HG02588 (cell line): ENCODE data around the gene ATG9B.

ENCODE experiments used
- ATAC-seq: cut with Tn5 transposase; IDR thresholded peaks from one replicate; pipeline ENCODE4 v1.9.1; 2021; ENCODE audit warnings: mild to moderate bottlenecking, moderate library complexity; ENCODE audit not compliant: unreplicated experiment

ATG9B gene, protein sequence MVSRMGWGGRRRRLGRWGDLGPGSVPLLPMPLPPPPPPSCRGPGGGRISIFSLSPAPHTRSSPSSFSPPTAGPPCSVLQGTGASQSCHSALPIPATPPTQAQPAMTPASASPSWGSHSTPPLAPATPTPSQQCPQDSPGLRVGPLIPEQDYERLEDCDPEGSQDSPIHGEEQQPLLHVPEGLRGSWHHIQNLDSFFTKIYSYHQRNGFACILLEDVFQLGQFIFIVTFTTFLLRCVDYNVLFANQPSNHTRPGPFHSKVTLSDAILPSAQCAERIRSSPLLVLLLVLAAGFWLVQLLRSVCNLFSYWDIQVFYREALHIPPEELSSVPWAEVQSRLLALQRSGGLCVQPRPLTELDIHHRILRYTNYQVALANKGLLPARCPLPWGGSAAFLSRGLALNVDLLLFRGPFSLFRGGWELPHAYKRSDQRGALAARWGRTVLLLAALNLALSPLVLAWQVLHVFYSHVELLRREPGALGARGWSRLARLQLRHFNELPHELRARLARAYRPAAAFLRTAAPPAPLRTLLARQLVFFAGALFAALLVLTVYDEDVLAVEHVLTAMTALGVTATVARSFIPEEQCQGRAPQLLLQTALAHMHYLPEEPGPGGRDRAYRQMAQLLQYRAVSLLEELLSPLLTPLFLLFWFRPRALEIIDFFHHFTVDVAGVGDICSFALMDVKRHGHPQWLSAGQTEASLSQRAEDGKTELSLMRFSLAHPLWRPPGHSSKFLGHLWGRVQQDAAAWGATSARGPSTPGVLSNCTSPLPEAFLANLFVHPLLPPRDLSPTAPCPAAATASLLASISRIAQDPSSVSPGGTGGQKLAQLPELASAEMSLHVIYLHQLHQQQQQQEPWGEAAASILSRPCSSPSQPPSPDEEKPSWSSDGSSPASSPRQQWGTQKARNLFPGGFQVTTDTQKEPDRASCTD

DNA sequence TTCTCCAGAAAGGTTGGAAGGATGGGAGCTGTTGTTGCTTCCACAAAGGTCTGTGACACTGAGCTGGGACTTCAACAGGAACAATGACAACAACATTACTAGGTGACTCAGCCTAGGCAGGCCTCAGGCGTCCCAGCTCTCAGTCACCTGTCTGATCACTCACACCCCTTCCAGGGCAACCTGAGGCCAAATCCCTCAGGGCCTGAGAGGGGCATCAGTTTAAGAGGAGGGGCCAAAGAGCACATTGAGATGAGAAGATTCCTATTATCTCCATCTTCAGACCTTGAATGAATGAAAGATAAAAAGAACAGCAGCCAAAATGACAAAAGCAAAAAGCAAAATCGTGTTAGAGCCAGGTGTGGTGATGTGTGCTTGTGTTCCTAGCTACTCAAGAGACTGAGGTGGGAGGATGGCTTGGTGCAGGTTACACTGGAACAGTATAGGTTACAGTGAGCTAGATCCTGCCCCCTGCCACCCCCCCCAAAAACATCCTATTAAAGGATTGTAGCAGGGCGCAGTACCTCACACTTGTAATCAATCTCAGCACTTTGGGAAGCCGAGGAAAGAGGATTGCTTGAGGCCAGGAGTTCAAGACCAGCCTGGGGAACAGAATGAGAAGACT is at the start of gene ATG9B:
TSS of gene ATG9B (minus strand) at position 60 of the 622 bp plus-strand sequence. CDS start 71 bp downstream, outside the sequence.
- no peak for ATAC-seq

DNA sequence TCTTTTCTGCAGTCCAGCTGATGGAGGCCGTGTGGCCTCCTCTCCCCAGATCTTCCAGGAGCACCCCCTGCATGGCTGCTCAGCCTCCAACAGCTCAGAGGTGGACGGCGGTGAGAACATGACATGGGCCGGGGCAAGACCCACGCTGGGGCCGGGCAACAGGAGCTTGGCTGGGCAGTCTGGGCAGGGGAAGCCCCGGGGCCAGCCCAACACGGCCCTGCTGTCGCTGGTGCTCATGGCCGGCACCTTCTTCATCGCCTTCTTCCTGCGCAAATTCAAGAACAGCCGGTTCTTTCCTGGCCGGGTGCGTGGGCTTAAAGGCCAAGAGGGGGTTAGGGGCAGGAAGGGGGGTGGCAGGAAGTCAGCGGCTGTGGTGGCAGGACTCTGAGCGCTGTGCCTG is 49.7 kb upstream of the ATG9B start:
- ATAC-seq = no peak

DNA sequence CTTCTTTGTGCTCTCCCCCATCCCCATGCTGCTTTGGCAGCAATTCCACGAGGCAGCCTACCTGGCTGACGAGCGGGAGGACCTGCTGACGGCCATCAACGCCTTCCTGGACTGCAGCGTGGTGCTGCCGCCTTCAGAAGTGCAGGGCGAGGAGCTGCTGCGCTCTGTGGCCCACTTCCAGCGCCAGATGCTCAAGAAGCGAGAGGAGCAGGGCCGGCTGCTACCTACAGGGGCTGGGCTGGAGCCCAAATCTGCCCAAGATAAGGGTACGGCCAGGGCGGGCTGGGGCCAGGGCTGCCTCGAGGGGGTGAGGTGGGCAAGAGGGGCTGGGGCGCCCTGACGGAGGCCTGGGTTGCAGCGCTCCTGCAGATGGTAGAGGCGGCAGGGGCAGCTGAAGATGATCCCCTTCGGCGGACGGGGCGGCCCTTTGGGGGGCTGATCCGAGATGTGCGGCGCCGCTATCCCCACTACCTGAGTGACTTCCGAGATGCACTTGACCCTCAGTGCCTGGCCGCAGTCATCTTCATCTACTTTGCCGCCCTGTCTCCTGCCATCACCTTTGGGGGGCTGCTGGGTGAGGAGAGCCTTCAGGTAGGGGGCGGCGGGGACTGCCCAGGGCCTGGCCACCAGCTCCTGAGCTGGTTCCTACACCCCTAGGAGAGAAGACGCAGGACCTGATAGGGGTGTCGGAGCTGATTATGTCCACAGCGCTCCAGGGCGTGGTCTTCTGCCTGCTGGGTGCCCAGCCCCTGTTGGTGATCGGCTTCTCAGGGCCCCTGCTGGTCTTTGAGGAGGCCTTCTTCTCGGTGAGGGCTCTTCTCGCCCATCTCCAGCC is 47.0 kb upstream of the ATG9B start:
- no peak for ATAC-seq

DNA sequence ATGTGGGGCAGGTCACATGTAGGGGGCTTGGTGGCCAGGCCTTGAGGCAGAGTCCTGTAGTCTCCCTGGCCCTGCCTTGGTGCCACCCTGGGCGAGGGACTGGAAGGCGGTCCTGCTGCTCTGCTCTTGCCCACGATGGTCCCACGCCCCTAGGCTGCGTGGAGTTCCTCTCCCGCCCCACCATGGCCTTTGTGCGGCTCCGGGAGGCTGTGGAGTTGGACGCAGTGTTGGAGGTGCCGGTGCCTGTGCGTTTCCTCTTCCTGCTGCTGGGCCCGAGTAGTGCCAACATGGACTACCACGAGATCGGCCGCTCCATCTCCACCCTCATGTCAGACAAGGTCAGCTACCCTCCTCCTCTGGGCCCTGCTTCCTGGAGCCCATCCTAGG is 46.3 kb upstream of the ATG9B start:
- ATAC-seq = no peak

DNA sequence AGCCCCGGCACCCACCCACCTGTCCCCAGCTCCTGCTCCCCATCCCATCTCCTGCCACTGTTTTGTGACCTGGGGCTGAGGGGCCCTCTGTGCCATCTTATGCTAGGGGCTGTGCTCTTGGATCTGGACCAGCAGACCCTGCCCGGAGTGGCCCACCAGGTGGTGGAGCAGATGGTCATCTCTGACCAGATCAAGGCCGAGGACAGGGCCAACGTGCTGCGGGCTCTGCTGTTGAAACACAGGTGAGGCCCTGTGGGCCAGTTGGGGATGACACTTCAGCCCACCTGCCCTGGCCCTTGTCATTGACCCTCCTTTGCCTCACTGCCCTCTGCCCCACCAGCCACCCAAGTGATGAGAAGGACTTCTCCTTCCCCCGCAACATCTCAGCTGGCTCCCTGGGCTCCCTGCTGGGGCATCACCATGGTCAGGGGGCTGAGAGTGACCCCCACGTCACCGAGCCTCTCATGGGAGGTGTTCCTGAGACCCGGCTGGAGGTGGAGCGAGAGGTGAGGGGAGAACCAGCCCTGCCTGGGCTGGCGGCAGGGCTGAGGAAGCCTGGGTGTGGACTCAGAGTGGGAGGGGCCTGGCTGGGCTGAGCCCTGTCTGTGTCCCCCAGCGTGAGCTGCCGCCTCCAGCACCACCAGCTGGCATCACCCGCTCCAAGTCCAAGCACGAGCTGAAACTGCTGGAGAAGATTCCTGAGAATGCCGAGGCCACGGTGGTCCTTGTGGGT is 45.7 kb upstream of the ATG9B start:
- no peak for ATAC-seq

DNA sequence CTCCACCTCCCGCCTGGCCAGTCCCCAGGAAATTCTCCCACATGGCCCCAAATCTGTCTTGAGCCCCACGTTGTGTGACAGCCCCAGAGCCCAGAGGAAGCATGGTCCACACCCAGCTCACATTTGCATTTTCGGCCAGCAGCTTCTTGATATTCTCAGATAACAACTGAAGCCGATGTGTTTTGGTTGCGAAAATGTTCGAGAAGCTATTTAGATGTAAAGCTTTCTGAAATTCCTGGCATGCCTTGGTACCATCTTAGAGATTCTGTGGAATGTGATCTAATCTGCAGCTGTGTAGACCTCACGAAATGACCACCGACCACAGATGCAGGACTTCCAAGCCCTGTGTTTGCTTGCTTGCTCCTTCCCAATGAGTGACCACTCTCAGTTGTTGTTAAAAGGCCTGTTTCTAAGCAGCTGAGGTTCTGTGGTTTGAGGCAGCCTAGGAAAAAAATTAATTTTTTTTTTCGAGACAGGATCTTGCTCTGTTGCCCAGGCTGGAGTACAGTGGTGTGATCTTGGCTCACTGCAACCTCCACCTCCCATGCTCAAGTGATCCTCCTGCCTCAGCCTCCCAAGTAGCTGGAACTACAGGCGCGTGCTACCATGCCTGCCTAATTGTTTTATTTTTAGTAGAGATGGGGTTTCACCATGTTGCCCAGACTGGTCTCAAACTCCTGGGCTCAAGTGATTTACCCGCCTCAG is 43.9 kb upstream of the ATG9B start:
- no peak for ATAC-seq

DNA sequence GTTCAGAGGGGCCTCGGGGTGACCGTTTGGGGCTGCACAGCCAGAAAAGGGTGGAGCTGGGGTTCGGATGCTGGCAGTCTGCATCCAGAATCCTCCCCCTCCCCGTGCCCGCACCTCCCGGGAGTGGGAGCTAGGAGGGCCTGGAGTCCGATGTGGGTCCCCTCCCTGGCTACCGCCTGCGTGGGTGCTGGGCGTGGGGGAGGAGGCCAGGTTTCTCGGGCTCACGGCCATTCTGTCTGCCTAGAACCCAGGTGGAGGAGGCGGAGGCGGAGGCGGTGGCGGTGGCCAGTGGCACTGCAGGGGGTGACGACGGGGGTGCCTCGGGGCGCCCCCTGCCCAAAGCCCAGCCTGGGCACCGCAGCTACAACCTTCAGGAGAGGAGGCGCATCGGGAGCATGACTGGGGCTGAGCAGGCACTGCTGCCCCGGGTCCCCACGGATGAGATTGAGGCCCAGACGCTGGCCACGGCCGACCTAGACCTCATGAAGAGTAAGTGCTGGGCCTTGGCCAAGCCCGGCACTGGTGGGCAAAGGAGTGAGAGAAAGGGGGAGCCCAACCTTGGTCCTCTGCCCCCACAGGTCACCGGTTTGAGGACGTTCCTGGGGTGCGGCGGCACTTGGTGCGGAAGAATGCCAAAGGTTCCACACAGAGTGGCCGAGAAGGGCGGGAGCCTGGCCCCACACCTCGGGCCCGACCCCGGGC is 42.1 kb upstream of the ATG9B start:
- no peak for ATAC-seq

DNA sequence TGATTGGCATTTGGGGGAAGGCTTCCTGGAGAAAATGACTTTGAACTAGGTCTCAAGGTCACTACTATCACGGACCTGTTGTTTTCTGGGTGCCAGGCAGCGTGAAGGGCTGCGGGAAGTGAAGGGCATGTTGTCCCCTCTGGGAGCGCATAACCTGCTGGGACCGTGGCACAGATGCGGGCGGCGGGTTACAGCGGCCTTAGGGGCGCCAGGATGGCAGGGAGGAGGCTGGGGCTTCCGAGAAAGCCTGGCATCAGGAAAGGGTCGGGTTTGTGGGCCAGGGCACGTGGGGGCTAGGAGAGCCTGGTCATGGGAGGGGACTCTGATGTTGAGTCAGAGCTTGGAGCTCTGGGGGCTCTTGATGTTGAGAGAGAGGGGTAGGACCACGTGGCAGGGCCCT is 41.2 kb upstream of the ATG9B start:
- no peak for ATAC-seq

DNA sequence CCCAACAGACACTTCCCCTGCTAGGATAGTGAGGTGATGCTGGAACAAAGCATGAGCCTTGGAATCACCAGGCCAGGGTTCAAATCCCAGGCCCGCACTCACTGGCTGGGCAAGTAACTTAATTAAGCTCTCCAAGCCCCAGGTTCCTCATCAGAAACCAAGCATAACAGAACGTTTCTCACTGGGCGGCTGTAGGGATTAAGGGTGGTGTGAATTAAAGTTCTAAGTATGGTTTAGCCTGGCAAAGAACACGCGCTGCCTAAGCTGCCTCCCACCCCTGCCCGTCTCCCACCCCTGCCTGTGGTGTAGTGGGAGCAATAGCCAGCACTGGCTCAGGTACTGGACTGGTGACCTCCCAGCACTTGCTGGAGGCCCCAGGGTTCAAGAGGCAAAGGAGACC is 40.7 kb upstream of the ATG9B start:
- no peak for ATAC-seq

DNA sequence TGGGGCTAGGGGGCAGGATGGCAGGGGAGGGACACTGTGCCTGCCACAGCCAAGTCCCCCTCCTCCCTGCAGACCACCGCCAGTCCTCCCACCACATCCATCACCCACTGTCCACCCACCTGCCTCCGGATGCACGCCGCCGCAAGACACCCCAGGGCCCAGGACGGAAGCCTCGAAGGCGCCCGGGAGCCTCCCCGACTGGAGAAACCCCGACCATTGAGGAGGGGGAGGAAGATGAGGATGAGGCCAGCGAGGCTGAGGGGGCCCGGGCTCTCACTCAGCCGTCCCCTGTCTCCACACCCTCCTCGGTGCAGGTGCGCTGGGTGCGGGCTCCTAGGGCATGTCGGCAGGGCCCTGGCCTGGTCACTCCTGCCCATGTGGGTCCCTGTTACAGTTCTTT is 40.2 kb upstream of the ATG9B start:
- no peak for ATAC-seq

DNA sequence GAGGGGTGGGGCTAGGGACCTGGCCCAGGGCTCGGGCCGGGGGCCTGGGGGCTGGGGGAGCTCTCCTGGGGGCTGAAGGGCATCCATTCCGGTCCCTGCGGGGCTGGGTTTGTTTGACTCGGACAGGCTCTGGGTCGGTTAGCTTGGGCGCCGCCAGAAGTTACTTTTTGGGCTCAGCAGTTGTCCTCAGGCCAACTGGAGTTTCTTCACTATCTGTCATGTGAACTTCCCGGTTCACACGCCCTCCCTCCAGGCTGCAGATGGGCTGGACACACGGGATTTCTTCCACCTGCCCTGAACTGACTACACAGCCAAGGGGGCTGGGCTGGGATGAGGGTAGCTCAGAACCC is 38.9 kb upstream of the ATG9B start:
- ATAC-seq = no peak

DNA sequence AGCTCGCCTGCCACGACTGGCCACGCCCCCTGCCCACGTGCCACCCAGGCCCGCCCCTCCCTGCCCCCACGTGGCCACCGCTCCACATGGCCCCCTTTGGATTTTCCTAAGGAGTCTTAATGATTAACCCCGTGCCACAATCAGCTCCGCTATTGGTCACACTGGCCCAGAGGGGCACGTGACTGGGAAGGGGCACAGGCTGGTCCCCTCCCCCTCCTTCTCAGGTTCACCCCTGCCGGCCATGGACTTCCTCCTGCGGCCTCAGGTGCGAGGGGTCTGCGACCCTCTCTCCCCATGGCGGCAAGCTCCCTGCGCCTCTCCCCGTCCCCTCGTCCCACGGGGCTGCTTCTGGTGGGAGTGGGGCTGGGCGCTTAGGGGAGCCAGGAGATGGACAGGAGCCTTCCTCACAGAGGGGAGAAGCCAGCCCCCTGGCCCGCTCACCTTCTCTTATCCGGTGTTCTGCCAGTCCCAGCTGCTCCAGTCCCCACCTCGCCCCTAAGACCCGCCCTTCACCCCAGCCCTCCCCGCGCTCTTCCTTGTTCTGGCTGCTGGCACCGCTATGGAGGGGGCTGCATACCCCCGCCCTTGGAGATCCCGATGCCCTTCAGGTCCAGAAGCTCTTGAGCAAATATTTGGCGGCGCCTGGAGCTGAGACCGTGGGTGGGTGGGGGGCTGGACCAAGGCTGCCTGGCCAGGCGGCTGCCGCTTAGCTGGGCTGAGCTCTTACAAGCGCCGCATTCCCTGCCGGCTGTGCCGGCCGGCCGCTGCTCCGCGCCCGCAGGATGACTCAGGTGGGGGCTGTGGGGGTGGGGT is 38.3 kb upstream of the ATG9B start:
- no peak for ATAC-seq

DNA sequence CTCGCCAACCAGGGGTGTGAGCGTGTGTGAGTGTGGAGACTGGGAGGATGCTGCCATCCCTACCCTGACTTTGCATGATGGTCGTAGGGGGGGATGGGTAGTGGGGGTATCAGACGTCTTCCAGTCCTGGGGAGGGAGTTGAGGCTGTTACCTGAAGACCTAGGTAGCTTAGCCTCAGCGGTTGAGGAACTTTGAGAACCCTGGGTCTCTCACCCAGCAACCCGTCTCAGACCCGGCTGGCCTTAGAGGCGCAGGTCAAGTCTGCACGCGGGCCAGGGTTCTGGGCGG is 37.8 kb upstream of the ATG9B start:
- no peak for ATAC-seq

DNA sequence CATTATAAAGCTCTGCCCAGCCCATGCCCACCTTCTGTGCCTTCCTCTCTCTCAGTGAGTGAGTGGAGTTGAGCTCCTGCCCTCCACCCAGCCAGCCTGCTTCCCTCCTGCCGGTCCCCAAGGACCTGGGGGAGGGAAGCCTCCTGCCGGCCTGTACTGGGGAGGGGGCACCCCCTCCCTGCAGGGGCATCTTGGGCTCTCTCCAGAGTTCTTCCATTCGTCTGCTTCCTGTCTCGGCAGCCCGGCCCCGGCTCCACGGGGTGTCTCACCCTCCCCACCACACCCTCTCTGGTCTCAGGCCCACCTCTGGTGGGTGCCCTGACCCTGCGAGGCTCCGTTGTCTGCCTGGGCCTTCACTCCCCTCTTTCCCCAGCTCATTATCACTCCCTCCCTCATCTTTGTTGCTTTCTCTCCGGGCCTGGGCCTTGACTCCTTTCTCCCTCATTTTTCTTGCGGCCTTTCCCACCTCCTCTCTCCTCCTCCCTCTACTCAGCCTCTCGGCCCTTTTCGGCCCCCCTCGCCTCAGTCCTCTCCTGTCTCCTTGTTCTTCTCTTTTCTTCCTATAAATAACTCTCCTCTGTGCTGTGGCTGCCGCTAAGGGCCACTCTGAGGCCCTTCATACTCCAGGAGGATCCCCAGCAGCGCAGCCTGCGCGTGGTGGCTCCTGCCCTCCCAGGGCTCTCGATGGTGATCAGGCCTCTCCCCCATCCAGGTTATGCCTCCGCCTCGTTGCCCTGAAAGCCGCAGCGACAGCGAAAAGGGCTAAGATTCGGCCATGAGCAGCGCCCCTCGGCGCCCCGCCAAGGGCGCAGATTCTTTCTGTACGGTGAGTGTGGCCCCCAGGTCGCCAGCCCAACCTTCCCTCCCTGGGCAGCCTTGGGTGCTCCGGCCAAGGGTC is 37.2 kb upstream of the ATG9B start:
- ATAC-seq = no peak

DNA sequence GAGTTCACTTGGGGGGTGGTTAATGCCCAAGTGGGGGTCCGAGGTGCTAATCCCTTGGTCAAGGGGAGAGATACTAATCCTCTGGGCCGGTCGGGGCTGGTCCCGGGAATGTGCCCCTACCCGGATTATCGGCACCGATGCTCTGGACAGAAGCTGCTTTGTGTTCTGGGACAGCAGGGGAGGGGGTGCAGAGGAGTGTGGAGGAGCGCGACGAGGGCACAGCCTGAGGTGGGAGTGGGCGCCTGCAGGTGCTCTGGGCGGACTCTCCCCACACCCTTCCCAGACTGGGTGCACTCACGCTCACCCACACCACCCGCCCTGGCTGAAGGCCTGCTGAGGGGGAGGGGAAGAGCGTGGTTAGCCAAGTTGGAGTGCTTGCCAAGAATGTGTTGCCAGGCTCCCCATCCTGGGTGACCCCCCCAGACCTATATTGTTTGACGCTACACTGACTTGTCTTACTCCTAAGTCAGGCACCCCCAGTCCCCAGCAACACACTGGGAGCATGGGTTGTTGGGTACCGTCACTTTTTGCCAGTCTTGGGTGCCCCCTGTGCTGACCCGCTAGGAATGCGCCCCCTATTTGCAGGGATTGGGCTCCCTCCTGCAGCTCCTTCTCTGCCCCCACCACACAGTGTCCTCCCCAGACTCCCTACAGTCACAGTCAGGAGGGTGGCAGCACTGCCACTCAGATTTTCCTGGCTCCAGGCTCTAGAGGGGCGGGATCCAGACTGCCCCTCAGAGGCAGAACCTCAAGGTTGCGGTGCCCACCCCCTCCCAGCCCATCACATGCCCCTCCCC is 36.3 kb upstream of the ATG9B start:
- ATAC-seq = no peak

DNA sequence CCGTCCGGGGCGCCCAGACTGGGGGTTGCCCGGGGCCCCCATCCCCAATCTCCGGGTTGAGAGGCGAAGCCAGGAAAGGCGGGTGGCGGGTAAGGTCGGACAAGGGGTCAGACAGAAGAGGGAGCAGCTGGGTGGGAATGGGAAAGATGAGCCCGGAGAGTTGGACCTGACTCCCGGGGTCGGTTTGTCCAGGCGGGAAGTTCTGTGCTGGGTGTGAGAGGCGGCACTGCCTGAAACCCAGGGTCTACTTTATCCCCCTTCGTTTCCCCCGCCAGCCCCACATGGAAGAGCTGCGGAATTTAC is 35.8 kb upstream of the ATG9B start:
- no peak for ATAC-seq
